ENCODE data around the gene BPIFA3.

The BPIFA3 gene

GRCh38 chr20:33259371-33259770 is 42.2 kb downstream of the BPIFA3 start:
- FAIRE-seq (no peak), DNase-seq (ENCODE audit: low spot score) (no peak)

GRCh38 chr20:33261465-33261864 is 44.3 kb downstream of the BPIFA3 start:
- FAIRE-seq, result no peak
- DNase-seq (ENCODE audit: low spot score), result no peak

GRCh38 chr20:33262658-33263065 is 45.5 kb downstream of the BPIFA3 start:
- DNase-seq (ENCODE audit: low spot score) (no peak), FAIRE-seq (peak; percentile 53)

GRCh38 chr20:33263784-33264183 is 46.6 kb downstream of the BPIFA3 start:
- no peak for FAIRE-seq
- DNase-seq (ENCODE audit: low spot score), result no peak

- DNase-seq (ENCODE audit: low spot score) (no peak), FAIRE-seq (no peak)
These were observed 50.5 kb downstream of the BPIFA3 start for GRCh38 chr20:33267701-33268100.

- no peak for FAIRE-seq
- no peak for DNase-seq (ENCODE audit: low spot score)
These were observed 55.2 kb downstream of the BPIFA3 start for GRCh38 chr20:33272155-33272873.

- no peak for DNase-seq (ENCODE audit: low spot score)
- FAIRE-seq, result no peak
These were observed 56.1 kb downstream of the BPIFA3 start for GRCh38 chr20:33273117-33273851.

GRCh38 chr20:33275215-33275614 is 58.1 kb downstream of the BPIFA3 start:
- FAIRE-seq (no peak), DNase-seq (ENCODE audit: low spot score) (no peak)

GRCh38 chr20:33275871-33276270 is 58.7 kb downstream of the BPIFA3 start:
- no peak for DNase-seq (ENCODE audit: low spot score)
- no peak for FAIRE-seq

- FAIRE-seq (no peak), DNase-seq (ENCODE audit: low spot score) (no peak)
These were observed 59.4 kb downstream of the BPIFA3 start for GRCh38 chr20:33276303-33277113.

Data from urothelium cell line (cell line).